Naive thymus-derived CD4-positive, alpha-beta T cell (primary cell): Measurements from ENCODE around the gene LDHB. TPM values are rescaled to one million over a fixed set of nuclear protein-coding genes. Genes with fewer than 3 reads are reported as not detected.

ENCODE experiments used
- ATAC-seq: fragments of 150-1000 bp; cut with Tn5 transposase; 2 replicates; pipeline ENCODE4 v1.10.0; 2021; ENCODE audit warnings: mild to moderate bottlenecking, moderate library complexity
- CTCF ChIA-PET: fragments of 350-600 bp; sonication (Branson Sonifier 250); formaldehyde crosslinking; loops from one replicate; lab custom pipeline; 2021; ENCODE audit warnings: antibody characterized with exemption; lab: Charles Lee
- POLR2A ChIA-PET: fragments of 350-600 bp; sonication (Branson Sonifier 250); formaldehyde crosslinking; loops from one replicate; lab custom pipeline; 2021; ENCODE audit warnings: antibody characterized with exemption, inconsistent platforms; lab: Charles Lee
- DNase-seq, 9 donors: peaks; one replicate each; pipeline versions ENCODE4 v3.0.0 to v3.0.0-alpha.2; 2020 to 2022; ENCODE audit warnings: mixed read lengths in 1 of 9
- H3K27ac ChIP-seq: one replicate; pipeline ENCODE4 v1.7.0; 2013; ENCODE audit warnings: mild to moderate bottlenecking, low read depth, low read length, moderate library complexity
- H3K27me3 ChIP-seq, 2 donors: one replicate each; pipeline ENCODE4 v1.7.0; 2013; ENCODE audit warnings: low read length in 2 of 2, mild to moderate bottlenecking in 2 of 2, moderate library complexity in 2 of 2; ENCODE audit not compliant: control insufficient read depth in 2 of 2, insufficient read depth in 2 of 2
- H3K36me3 ChIP-seq, 3 experiments: 1 replicate in 2 of 3; 2 replicates in 1 of 3; pipeline ENCODE4 v1.7.0; 2013; ENCODE audit warnings: low read length in 3 of 3, mild to moderate bottlenecking in 3 of 3, moderate library complexity in 1 of 3; ENCODE audit not compliant: insufficient read depth in 3 of 3, control insufficient read depth in 2 of 3
- H3K4me1 ChIP-seq, 2 donors: one replicate each; pipeline ENCODE4 v1.7.0; 2013; ENCODE audit warnings: low read length in 2 of 2, mild to moderate bottlenecking in 2 of 2, moderate library complexity in 1 of 2; ENCODE audit not compliant: control insufficient read depth in 2 of 2, insufficient read depth in 2 of 2
- H3K4me3 ChIP-seq: 2 replicates; pipeline ENCODE4 v1.7.0; 2013; ENCODE audit warnings: mild to moderate bottlenecking, low read length
- H3K9me3 ChIP-seq, 3 experiments: 1 replicate in 2 of 3; 2 replicates in 1 of 3; pipeline ENCODE4 v1.7.0; 2013; ENCODE audit warnings: low read length in 3 of 3; ENCODE audit not compliant: control insufficient read depth in 2 of 3
- H3K27ac Mint-ChIP-seq, 9 donors: one replicate each; pipeline ENCODE4 v1.8.0; 2020 to 2022; ENCODE audit warnings: mixed read lengths in 9 of 9, mild to moderate bottlenecking in 8 of 9, moderate library complexity in 5 of 9, inconsistent platforms in 2 of 9
- H3K27me3 Mint-ChIP-seq, 5 donors: one replicate each; pipeline ENCODE4 v1.8.0; 2021 to 2022; ENCODE audit warnings: mixed read lengths in 5 of 5, mild to moderate bottlenecking in 1 of 5
- H3K36me3 Mint-ChIP-seq, 5 donors: one replicate each; pipeline ENCODE4 v1.8.0; 2020 to 2022; ENCODE audit warnings: mixed read lengths in 5 of 5, mild to moderate bottlenecking in 3 of 5, inconsistent platforms in 1 of 5
- H3K4me1 Mint-ChIP-seq, 7 donors: one replicate each; pipeline ENCODE4 v1.8.0; 2020 to 2022; ENCODE audit warnings: mixed read lengths in 7 of 7, mild to moderate bottlenecking in 3 of 7, inconsistent platforms in 1 of 7
- H3K4me3 Mint-ChIP-seq, 10 donors: one replicate each; pipeline ENCODE4 v1.8.0; 2020 to 2022; ENCODE audit warnings: mild to moderate bottlenecking in 10 of 10, mixed read lengths in 10 of 10, moderate library complexity in 6 of 10, inconsistent platforms in 2 of 10
- H3K9me3 Mint-ChIP-seq, 11 donors: one replicate each; pipeline ENCODE4 v1.8.0; 2020 to 2022; ENCODE audit warnings: mixed read lengths in 11 of 11, mild to moderate bottlenecking in 4 of 11, inconsistent platforms in 1 of 11, moderate library complexity in 1 of 11
- intact Hi-C, 2 donors: fragments of 100-400 bp; cut with micrococcal nuclease; formaldehyde crosslinking; loops; one replicate each; pipeline ENCODE4 v1.15.1; 2023
- polyA plus RNA-seq, 2 donors: library from polyadenylated mRNA; unstranded; fragments of 300-500 nt; fragmentation: Illumina TruSeq; gene quantifications; one replicate each; pipeline ENCODE4 v1.2.3, GENCODE V29; 2021
- total RNA-seq, 6 experiments: library from RNA in 5 of 6; stranded (reverse) in 5 of 6; gene quantifications; 1 replicate in 5 of 6; 2 replicates in 1 of 6; pipeline ENCODE4 v1.2.3 and lab custom pipeline; 2021 to 2026

The LDHB gene
- total RNA-seq = 1,000 to 10,000 TPM in 3 of 5 experiments, 100 to 1,000 TPM in 2; 630 to 1,306 (median 1,079) TPM
- 1,000 to 10,000 TPM; 2,617 to 2,849 TPM for polyA plus RNA-seq
- total RNA-seq (lab: John Stamatoyannopoulos, UW) = 11.6 reads per million, percentile 39 among the genes with 10 or more reads in this experiment

DNA sequence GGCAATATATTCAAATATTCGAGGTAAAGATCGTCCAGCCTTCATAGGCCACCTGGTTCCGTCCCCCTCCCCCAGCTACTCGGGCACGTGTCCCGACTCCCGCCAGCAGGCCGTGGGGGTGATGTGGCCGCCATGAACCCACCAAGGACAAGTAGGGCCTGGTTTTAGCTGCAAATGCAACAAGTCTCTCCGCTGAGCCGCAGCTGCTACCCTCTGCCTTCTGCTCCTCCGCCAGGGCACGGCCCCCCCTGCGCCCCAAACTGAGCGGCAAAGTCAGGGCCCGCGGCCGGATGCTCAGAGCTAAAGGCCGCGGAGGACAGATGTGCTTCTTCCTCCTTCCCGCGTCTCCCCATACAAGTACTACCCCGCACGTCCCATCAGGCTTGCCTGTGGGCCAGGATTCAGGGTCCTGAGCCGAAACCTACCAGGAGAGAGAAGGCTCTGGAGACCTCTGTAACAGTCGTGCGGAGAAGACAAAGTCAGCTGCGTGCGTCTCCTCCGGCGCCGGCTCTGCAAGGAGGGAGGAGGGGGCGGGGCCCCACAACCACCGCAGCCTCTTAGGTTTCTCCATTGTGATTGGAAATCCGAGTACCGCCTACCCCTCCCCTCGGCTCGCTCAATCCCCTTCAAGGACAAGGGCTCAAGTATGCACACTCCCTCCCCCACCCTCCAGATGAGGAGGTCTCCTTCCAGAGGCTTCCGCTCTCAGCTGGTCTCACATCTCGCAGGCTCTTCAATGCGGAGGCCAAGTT lies at the start of gene LDHB:
Gene LDHB (minus strand): TSS at position 517 of the 752 bp plus-strand sequence. CDS start 3,171 bp downstream, outside the sequence.
- ChIA-PET POLR2A (interaction anchor here (0.7 to 14.1 kb wide), 32 partner anchors 9 to 968 kb away, joined by 3 to 242 read pairs (median 6); partner anchors contain the start of genes C2CD5, ETNK1, GOLT1B and RECQL), CTCF (interaction anchor here (0.7 to 3.2 kb wide), 7 partner anchors 11 to 49 kb away, joined by 3 to 25 read pairs (median 4); no protein-coding TSS in a partner anchor)
- intact Hi-C loops = loop anchor here (1.0 to 5.0 kb wide), 17 partner anchors 8 to 970 kb away; partner anchors contain the start of genes C2CD5 (in 2 of the 2), CMAS (in 2 of the 2), ETNK1 (in 2 of the 2) and GOLT1B (in 2 of the 2)
- Mint-ChIP-seq H3K27ac (peak within 1 kb of the TSS; percentile 86 to 100 (median 95)), H3K36me3 (peaks cover 9 to 33% (median 28%) of the 10 kb centered on the region in 5 donors), H3K27me3 (peaks cover 0 to 8% (median 0%) of the 10 kb centered on the region in 5 donors), H3K9me3 (peaks cover 0 to 2% (median 0%) of the 10 kb centered on the region in 11 donors), H3K4me3 (peak within 1 kb of the TSS; percentile 89 to 100 (median 97)), H3K4me1 (peaks cover 36 to 70% (median 61%) of the 10 kb centered on the region in 7 donors)
- Histone ChIP-seq H3K4me1 (peaks cover 25 to 47% of the 10 kb centered on the region in 2 donors), H3K9me3 (no peaks in the 10 kb centered on the region), H3K4me3 (peak within 1 kb of the TSS; percentile 89), H3K27me3 (no peaks in the 10 kb centered on the region), H3K27ac (peak within 1 kb of the TSS; percentile 83), H3K36me3 (peaks cover 4 to 22% (median 18%) of the 10 kb centered on the region in 3 experiments)
- peak; percentile 98 for ATAC-seq
- DNase-seq = peak; percentile 69 to 96 (median 91)

DNA sequence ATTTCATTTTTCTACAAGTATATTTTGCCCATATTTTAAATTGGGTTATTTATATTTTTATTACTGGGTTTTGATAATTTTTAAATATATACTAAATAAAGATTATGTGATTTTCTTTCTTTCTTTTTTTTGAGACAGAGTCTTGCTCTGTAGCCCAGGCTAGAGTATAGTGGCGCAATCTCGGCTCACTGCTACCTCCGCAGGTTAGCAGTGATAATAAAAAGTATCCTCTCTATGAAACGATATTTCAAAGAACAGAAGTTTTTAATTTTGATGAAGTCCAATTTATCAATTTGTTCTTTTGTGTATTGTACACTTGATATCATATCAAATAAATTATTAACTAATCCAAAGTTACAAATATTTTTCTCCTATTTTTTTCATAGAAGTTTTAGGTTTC lies 47.2 kb upstream of the LDHB start:
- Histone ChIP-seq H3K4me3 (no peak overlapping the region), H3K27ac (no peak overlapping the region), H3K27me3 (no peaks in the 10 kb centered on the region), H3K36me3 (no peaks in the 10 kb centered on the region), H3K9me3 (no peaks in the 10 kb centered on the region), H3K4me1 (peaks cover 0 to 1% of the 10 kb centered on the region in 2 donors)
- peaks cover 3 to 13% (median 4%) of the 10 kb centered on the region in 5 donors for H3K27me3 Mint-ChIP-seq
- no peak overlapping the region for H3K27ac Mint-ChIP-seq
- H3K4me1 Mint-ChIP-seq = peaks cover 0 to 3% (median 2%) of the 10 kb centered on the region in 7 donors
- ChIA-PET POLR2A (no interaction called here), CTCF (no interaction called here)
- peaks cover 0 to 5% (median 0%) of the 10 kb centered on the region in 11 donors for H3K9me3 Mint-ChIP-seq
- H3K4me3 Mint-ChIP-seq = no peak overlapping the region
- ATAC-seq (no peak), DNase-seq (no peak)
- no peaks in the 10 kb centered on the region for H3K36me3 Mint-ChIP-seq
- intact Hi-C loops = no loop called here

DNA sequence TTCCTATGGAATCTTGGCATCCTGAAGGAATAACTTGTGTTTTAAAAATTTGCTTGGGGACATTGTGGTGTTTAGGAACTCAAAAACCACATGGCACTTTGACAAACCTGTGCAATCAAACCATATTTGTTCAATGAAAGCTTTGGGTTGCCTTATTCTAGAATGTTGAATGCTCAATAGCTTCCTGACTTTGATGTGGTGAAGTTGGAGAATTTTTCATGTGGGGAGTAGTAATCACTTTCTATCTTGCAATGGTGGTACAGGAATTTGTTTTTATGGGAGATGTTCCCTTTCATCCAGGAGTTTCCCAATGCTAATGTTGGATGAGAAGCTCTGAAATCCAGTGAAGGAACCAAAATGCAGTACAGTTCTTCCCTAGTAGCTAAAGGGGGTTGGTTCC lies 42.2 kb upstream of the LDHB start:
- H3K4me1 Mint-ChIP-seq = peaks cover 0 to 22% (median 11%) of the 10 kb centered on the region in 7 donors
- H3K9me3 ChIP-seq = no peaks in the 10 kb centered on the region
- no peak overlapping the region for H3K4me3 Mint-ChIP-seq
- H3K27me3 Mint-ChIP-seq = peaks cover 0 to 15% (median 0%) of the 10 kb centered on the region in 5 donors
- intact Hi-C loops = loop anchor here in 1 of 2 donors (5.0 to 10.0 kb wide), 2 partner anchors 385 to 472 kb away; no protein-coding TSS in a partner anchor
- H3K9me3 Mint-ChIP-seq = peaks cover 0 to 5% (median 0%) of the 10 kb centered on the region in 11 donors
- H3K4me1 ChIP-seq = peaks cover 0 to 5% of the 10 kb centered on the region in 2 donors
- no peaks in the 10 kb centered on the region for H3K27me3 ChIP-seq
- ChIA-PET POLR2A (interaction anchor here (0.7 to 1.1 kb wide), 3 partner anchors 36 to 261 kb away, joined by 3 to 8 read pairs (median 3); no protein-coding TSS in a partner anchor), CTCF (interaction anchor here (0.5 to 5.2 kb wide), 6 partner anchors 15 to 743 kb away, joined by 3 to 34 read pairs (median 4); no protein-coding TSS in a partner anchor)
- H3K4me3 ChIP-seq = no peak overlapping the region
- DNase-seq (peak in 1 of 9 donors; percentile 16), ATAC-seq (no peak)
- no peak overlapping the region for H3K27ac Mint-ChIP-seq
- H3K36me3 ChIP-seq = no peaks in the 10 kb centered on the region
- H3K36me3 Mint-ChIP-seq = no peaks in the 10 kb centered on the region
- no peak overlapping the region for H3K27ac ChIP-seq

DNA sequence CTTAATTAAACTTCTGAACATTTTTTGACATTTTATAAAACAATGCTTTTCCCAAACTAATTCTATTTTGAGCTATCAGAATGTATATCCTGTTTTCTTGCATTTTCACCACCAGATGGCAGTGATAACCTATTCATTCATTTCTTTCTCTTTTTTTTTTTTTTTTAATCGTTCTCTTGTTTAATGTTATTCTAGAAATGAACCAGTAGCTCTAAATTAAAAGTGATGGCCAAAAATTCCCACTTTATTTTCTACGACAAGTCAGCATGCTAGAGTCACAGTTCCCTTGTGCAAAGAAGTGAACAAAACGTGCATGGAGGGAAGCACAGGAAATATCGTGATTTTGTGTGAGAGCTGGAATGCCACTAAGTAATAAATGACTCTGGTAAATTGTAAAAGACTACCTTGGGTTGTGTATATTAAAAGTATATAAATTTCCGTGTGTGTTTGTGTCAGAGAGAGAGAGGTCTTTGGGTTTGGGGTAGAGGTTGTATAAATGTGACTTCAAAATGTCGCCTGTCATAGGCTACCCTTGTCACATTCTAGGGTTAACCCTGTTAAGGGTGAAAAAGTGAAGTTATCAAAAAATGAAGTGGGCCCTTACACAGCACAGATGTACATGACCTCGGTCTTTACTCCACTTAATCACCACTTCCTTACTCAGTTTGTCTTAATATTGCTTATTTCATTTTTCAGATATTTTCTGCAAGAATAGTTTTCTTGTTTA lies 40.4 kb upstream of the LDHB start:
- CTCF ChIA-PET = interaction anchor here (0.5 to 5.2 kb wide), 28 partner anchors 10 to 814 kb away, joined by 3 to 34 read pairs (median 4); partner anchors contain the start of genes GYS2 and SLCO1A2
- POLR2A ChIA-PET = interaction anchor here (0.6 to 0.8 kb wide), 4 partner anchors 21 to 784 kb away, joined by 3 to 5 read pairs (median 4); no protein-coding TSS in a partner anchor

DNA sequence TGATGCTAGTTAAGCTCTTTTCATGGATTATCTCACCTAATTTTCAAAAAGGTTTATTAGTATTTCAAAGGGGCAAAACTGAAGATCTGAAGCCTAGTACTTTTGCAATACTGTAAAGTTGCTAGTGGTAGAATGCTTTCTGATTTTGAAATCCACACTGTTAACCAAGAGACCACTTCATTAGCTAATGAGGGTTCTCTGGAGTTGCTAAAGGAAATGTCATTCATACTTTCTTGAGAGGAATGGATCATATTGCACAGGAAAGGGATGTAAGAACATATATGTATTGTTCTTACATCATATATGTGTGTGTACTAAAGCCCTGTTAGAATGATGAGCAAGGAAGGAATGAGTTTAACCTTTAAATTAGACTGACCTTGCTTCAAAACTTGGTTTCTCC lies 39.0 kb upstream of the LDHB start:
- no peak overlapping the region for H3K4me3 ChIP-seq
- intact Hi-C loops = loop anchor here (1.0 to 10.0 kb wide), 5 partner anchors 323 to 747 kb away; no protein-coding TSS in a partner anchor
- H3K36me3 ChIP-seq = no peaks in the 10 kb centered on the region
- CTCF ChIA-PET = interaction anchor here (0.8 to 5.2 kb wide), 7 partner anchors 17 to 763 kb away, joined by 3 to 34 read pairs (median 5); no protein-coding TSS in a partner anchor
- ATAC-seq (no peak), DNase-seq (no peak)
- H3K27ac ChIP-seq = no peak overlapping the region
- no peaks in the 10 kb centered on the region for H3K36me3 Mint-ChIP-seq
- H3K4me1 ChIP-seq = peaks cover 0 to 9% of the 10 kb centered on the region in 2 donors
- no peaks in the 10 kb centered on the region for H3K9me3 Mint-ChIP-seq
- no peaks in the 10 kb centered on the region for H3K27me3 ChIP-seq
- peaks cover 0 to 14% (median 0%) of the 10 kb centered on the region in 5 donors for H3K27me3 Mint-ChIP-seq
- H3K9me3 ChIP-seq = no peaks in the 10 kb centered on the region
- POLR2A ChIA-PET = interaction anchor here (0.7 to 1.7 kb wide), 3 partner anchors 12 to 76 kb away, joined by 3 to 4 read pairs (median 3); no protein-coding TSS in a partner anchor
- peaks cover 4 to 33% (median 16%) of the 10 kb centered on the region in 7 donors for H3K4me1 Mint-ChIP-seq
- no peak overlapping the region for H3K27ac Mint-ChIP-seq
- no peak overlapping the region for H3K4me3 Mint-ChIP-seq

More for the DNA sequence above, 40.4 kb upstream of the LDHB start:
- Mint-ChIP-seq H3K27ac (no peak overlapping the region), H3K9me3 (peaks cover 0 to 1% (median 0%) of the 10 kb centered on the region in 11 donors), H3K4me1 (peaks cover 0 to 22% (median 11%) of the 10 kb centered on the region in 7 donors), H3K36me3 (no peaks in the 10 kb centered on the region), H3K27me3 (peaks cover 0 to 15% (median 0%) of the 10 kb centered on the region in 5 donors), H3K4me3 (peak overlapping the region in 6 of 10 donors; percentile 21 to 83 (median 52))
- DNase-seq (peak in 5 of 9 donors; percentile 23 to 48 (median 45)), ATAC-seq (peak; percentile 54)
- H3K4me3 ChIP-seq = no peak overlapping the region
- H3K27ac ChIP-seq = no peak overlapping the region
- no peaks in the 10 kb centered on the region for H3K36me3 ChIP-seq
- no peaks in the 10 kb centered on the region for H3K27me3 ChIP-seq
- H3K4me1 ChIP-seq = peaks cover 0 to 5% of the 10 kb centered on the region in 2 donors
- intact Hi-C loops = loop anchor here (1.0 to 10.0 kb wide), 7 partner anchors 291 to 762 kb away; no protein-coding TSS in a partner anchor
- no peaks in the 10 kb centered on the region for H3K9me3 ChIP-seq
